HG03095 (cell line): Measurements from ENCODE around the gene FLNA.

ENCODE experiments used
- ATAC-seq: cut with Tn5 transposase; IDR thresholded peaks from one replicate; pipeline ENCODE4 v1.9.1; 2021; ENCODE audit warnings: moderate library complexity; ENCODE audit not compliant: unreplicated experiment

FLNA gene

DNA sequence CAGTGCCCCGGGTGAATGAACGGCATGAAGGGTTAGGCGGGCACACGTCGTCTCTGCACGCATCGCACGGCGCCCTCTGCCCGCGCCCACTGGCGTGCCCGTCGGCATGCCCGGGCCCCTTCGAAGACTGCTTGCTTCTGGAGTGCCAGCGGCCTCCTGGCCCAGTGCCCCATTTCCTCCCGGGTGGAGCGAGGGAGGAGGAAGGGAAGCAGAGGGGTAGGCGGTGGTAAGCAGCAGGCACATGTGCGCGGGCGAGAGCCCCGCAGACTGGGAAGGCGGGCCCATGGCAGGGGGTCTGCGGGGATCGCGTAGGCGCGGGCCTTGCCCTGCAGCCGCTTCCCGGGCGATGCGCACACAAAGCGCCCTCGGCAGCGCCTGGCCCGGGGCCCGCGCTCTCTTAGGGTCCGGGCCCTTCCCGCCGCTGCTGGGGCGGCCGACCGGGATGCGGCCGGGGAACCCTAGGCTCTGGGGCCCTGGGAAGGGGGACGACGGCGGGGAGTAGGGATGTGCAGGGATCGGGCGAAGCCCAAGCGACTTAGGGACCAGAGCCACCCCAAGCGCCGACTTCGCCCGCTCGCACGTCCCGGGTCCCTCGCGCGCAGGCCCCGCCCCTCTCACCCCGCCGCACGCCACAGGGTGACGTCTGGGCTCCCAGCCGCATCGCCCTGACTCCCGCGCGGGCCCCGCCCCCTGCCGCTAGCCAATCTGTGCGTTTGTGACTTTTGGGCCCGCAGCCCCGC is 3.8 kb upstream of the FLNA start:
- ATAC-seq: peak; percentile 2

GRCh38 chrX:154376774-154377173 is 2.3 kb upstream of the FLNA start:
- ATAC-seq: no peak

GRCh38 chrX:154375156-154375504 is 696 bp upstream of the FLNA start:
- no peak for ATAC-seq

DNA sequence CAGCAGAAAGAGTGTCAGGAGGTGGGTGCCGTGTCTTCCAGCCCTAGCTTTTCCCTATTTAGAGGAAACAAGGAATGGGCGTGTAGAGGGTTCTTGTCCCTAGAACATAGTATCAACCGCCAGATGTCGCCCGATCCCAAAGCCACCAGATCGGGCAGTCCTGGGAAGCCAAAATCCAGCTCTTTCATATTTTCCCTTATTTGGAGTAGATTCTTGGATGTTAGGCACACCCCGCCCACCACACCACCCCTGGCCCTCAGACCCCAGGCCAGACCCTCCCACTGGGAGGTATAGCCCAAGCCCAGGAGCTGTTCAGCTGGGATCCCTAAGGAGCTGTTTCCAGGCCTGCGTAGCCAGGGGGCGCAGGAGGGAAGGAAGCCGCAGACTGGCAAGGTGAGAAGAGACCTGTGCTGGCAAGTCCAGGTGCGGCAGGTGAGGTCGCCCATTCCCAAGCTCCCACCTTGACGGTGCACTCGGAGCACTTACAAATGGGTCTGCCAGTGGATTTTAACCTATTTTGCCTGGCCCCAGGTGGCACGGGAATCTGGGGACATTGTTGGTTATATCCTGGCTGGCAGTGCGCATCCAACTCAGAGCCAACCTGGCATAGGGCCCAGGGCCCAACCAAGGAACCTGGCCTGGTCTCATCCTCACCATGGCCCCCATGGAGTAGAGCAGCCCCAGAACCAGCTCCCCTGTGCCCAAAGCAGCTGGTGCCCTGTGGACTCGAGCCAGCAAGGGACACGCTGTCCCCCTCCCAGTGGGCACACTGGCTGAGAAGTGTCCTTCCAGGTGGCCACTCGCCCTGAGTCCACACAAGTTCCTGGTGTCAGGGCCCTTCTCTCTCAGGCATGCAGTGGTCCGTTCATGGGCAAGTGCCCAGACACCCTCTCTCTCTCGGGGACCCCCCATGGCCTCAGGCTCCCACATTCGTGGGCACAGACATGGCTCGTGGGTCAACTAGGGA is 811 bp downstream of the FLNA start:
- ATAC-seq: no peak

DNA sequence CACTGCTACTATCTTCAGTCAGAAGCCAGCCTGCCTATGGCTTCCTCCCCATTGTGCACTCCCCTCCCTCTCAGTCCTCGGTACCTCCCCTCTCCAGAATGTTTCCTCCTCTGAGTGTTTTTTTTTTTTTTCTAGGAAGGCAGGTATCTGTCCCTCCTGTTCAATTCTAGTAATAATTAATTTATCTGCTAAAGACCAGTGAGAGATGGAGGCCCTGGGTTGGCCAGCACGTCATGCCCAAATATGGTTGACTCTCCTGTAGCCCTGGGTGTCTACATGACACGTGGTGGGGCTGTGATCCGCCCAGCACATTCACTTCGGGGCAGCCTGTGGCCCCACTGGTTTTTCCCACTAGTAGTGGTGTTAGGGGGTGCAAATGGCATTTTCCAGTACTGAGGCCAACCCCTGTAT is 1.8 kb downstream of the FLNA start:
- ATAC-seq: no peak

GRCh38 chrX:154371789-154372300 is 2.6 kb downstream of the FLNA start:
- ATAC-seq: peak; percentile 3

DNA sequence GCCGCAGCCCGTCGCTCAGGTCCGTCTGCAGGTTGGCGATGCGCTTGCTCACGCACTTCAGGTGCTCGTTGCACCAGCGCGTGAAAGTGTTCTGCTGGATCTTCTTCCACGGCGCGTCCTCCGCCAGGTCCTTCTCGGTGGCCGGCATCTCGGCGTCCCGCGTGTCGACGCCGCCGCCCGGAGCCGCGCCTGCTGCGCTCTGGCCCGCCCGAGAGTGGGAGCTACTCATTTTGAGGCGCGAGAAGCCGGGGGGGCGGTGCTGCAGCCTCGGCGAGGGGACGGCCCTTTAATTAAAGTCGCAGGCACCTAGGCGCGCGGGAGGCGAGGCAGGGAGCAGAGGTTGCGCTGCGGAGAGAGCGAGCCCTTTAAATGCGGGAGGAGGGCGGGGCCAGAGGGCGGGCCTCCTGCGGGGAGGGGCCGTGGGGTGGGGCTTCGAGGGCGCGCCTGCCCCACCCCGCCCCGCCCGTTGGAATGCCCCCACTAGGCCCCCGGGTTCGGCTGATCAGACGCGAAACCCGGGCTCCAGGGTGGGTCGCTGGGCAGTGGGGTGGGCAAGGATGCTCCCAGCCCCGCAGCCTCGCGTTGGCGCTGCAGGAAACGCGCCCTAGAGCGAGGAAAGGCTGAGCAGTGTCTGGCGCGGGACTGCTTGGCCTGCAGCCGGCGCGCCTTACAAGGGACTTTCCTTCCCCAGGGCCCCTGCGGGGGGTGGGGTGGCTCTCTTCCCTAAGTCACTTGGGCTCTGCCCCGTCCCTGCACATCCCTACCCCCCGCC is 3.2 kb downstream of the FLNA start:
- peak; percentile 56 for ATAC-seq

DNA sequence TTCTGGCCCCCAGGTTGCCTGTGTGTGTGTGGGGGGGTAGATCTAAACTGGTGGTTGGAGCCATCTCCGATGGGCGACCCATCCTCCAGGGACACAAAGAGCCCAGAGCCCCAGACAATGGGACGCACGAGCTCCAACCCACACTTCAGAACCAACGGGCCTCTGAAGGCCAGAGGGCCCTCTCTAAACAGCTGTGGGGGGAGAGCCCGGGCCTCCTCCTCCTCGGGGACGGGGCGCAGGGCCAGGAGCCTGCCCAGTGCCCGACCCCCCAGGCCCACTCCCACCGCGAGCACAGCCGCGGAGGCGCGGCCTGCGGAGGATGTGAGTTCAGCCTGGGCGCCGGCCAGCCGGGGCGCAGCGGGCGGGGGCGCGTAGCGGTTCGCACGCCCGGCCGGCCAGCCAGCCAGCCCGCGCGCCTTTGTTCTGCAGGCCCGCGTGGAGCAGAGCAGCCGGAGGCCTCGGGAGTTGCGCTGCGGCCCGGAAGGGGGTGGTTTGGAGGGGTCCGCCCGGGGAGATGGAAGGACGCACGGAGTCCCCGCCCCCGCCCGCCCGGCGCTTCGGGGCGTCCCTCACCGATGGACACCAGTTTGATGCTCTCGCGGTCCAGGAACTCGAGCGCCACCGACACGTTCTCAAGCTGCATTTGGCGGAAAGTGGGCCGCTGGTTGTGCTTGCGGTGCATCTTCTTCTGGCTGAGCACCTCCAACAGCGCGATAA is 4.0 kb downstream of the FLNA start:
- no peak for ATAC-seq

GRCh38 chrX:154369449-154370299 is 4.8 kb downstream of the FLNA start:
- ATAC-seq: no peak

DNA sequence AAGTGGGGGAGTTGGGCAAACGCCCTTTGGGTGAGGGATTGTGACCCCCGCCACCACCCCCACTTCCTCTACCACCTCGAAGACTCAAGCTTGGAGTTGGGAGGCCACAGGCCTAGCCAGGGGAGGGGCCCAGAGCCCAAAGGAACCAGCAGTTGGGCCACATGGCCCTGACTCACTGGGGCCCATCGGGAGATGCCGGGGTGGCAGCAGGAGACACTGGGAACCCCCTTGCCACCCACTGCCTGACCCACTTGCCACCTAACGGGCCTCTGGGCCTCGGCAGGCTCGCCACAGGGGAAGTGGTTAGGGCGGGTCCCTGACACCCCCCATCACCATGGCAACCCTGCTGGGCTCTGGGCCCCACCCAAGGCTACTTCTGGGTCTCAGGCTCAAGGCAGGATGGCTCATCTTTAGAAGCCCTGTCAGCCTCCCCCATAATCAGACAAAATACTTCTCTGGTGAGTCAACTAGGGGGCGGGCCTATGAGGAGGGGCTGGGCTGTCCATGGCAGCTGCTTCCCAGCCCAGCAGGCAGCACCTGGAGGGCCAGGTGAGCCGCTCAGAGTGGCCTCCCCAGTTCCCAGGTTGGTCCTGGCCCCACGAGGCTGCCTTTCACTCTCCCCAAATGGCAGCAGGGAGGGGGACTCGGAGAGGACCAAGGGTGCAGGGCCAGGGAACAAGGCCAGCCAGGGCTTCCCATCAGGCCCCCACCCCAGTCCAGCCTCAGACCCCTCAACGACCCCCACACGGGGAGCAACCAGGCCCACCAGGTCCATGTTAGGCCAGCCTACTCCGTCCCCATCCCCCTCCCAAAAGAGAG is 5.6 kb downstream of the FLNA start:
- no peak for ATAC-seq

- no peak for ATAC-seq
Measured at GRCh38 chrX:154367474-154368308, 6.7 kb downstream of the FLNA start.

DNA sequence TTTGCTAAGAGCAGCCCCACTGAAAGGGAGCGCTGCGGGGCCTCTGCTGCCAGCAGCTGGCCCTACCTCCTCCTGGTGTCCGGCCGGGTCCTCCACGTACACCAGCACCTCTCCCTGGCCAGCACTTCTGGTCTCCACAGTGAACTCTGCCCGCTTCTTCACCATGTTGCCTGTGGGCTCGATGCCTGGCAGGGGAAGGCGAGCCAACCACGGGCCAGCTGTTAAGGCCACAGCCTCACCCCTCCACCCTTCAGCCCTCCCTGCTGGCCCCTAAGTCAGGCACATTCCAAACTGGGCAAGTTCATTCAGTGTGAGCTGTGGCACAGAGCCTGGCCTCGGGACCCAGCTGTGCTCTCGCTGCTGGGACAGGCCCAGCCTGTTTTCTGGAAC is 7.8 kb downstream of the FLNA start:
- ATAC-seq: no peak

DNA sequence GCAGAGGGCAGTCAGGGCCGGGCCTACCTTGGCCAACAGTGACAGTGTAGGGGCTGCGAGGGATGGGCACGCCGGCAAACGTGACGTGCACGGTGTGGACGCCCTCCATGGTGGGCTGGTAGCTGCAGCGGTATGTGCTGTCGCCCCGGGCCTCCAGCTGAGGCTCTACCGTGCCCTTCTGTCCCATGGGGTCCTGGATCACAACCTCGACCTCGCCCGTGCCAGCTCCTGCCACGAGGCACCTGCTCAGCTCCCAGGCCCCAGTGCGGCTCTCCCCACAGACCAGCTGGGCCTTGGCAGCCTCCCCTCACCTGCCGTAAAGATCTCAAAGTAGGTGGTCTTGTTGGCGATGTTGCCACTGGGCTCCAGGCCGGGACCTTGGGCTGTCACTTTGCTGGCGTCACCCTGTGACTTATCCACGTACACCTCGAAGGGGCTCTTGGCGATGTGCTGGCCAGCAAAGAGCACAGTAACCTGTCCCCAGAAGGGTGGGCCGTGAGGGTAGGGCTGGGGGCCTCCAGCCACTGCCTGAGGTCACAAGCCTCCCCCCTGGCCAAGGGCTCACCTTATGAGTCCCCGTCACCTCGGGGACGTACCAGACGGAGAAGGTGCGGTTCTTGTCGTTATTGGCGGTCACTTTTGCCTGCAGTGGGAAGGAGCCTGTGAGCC is 8.3 kb downstream of the FLNA start:
- ATAC-seq: no peak

DNA sequence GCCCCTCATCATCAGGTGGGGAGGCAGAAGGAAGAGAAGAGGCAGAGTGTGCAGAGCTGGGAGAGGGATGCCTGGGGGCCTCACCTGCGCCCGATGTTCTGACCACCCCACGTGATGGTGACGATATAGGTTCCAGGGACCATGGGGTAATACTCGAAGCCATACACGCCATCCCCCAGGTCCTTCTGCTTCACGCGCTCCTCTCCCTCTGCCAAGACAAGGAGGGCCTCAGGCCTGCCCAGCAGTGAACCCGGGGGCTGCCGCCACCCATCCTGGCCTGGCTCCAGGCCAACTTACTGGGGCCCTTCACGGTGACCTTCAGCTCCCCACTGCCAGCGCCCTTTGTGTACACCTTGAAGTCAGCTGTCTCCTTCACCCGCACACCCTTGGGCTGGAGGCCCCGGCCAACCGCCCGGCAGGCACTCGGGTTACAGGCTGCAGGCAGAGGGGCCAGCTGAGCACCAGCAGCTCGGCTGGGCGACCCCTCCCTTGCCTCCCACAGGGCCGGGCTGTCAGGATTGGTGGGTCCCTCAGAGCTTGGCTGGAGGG is 9.3 kb downstream of the FLNA start:
- ATAC-seq: no peak

- no peak for ATAC-seq
Measured at GRCh38 chrX:154363706-154364439, 10.6 kb downstream of the FLNA start.

- no peak for ATAC-seq
Measured at GRCh38 chrX:154362085-154362742, 12.2 kb downstream of the FLNA start.
